PFSK-1 (cell line): Measurements from ENCODE around the gene IZUMO2.

ENCODE experiments used
- FOXP2 ChIP-seq: optimal IDR thresholded peaks from 2 replicates; pipeline ENCODE3; 2011; ENCODE audit warnings: borderline replicate concordance, control low read depth, inconsistent platforms; ENCODE audit not compliant: insufficient read depth; ENCODE audit errors: extremely low read length, extremely low read depth
- POLR2AphosphoS5 ChIP-seq: IDR thresholded peaks from 2 replicates; pipeline ENCODE4 v1.6.1; 2012; ENCODE audit warnings: low read depth, mild to moderate bottlenecking, control low read depth, low read length, moderate library complexity
- REST ChIP-seq, 2 experiments: IDR thresholded peaks; 2 replicates each; pipeline versions ENCODE4 v1.6.1 to v1.8.0; 2011 to 2012; ENCODE audit warnings: low read depth in 2 of 2, low read length in 2 of 2, control low read depth in 1 of 2, inconsistent platforms in 1 of 2, mild to moderate bottlenecking in 1 of 2, moderate library complexity in 1 of 2; ENCODE audit not compliant: insufficient read depth in 1 of 2
- SIN3A ChIP-seq: IDR thresholded peaks from 2 replicates; pipeline ENCODE4 v1.6.1; 2012; ENCODE audit warnings: mild to moderate bottlenecking, low read length, moderate library complexity, borderline replicate concordance; ENCODE audit not compliant: insufficient read depth
- TAF1 ChIP-seq: IDR thresholded peaks from 2 replicates; pipeline ENCODE4 v1.6.1; 2012; ENCODE audit warnings: low read length, control low read depth, borderline replicate concordance; ENCODE audit not compliant: insufficient read depth

IZUMO2 gene

GRCh38 chr19:50178859-50179537 lies 15.9 kb upstream of the IZUMO2 start:
- TF ChIP-seq FOXP2 (no peak), TAF1 (no peak), REST (IDR thresholded peaks at IDR 0.05; ENCODE audit: insufficient read depth in 1 of 2, low read depth in 2 of 2, low read length in 2 of 2) (no peak), SIN3A (no peak), POLR2AphosphoS5 (no peak)

GRCh38 chr19:50178320-50178719 lies 15.2 kb upstream of the IZUMO2 start:
- TF ChIP-seq FOXP2 (no peak), TAF1 (no peak), REST (IDR thresholded peaks at IDR 0.05; ENCODE audit: insufficient read depth in 1 of 2, low read depth in 2 of 2, low read length in 2 of 2) (no peak), POLR2AphosphoS5 (no peak), SIN3A (no peak)

- no peak for TF ChIP-seq TAF1
- TF ChIP-seq REST (IDR thresholded peaks at IDR 0.05; ENCODE audit: insufficient read depth in 1 of 2, low read depth in 2 of 2, low read length in 2 of 2): no peak
- no peak for TF ChIP-seq SIN3A
- no peak for TF ChIP-seq FOXP2
- TF ChIP-seq POLR2AphosphoS5: no peak
Measured at GRCh38 chr19:50176775-50177174, 13.7 kb upstream of the IZUMO2 start.

GRCh38 chr19:50175924-50176323 lies 12.8 kb upstream of the IZUMO2 start:
- TF ChIP-seq SIN3A (no peak), FOXP2 (no peak), POLR2AphosphoS5 (no peak), REST (IDR thresholded peaks at IDR 0.05; ENCODE audit: insufficient read depth in 1 of 2, low read depth in 2 of 2, low read length in 2 of 2) (no peak), TAF1 (no peak)
